Suppressor macrophage treated with lipopolysaccharide for 4 hours (primary cell): ENCODE data around the gene MAN1A2.
A peak's percentile ranks its signal among the peaks of the same experiment; 100 is the strongest.
"Not testable (repeated sequence)": the region's sequence is repeated elsewhere in the genome, so short reads cannot be mapped to it uniquely, and the experiment has no call there.

Source experiments
- DNase-seq: peaks from one replicate; pipeline ENCODE4 v3.0.0-alpha.2; 2020

MAN1A2 gene

GRCh38 chr1:117367046-117368025 lies at the start of gene MAN1A2:
Gene MAN1A2, plus strand, starts transcription at chr1:117367449. Its CDS starts 735 bp downstream, at chr1:117368184.
- DNase-seq = peak; percentile 74

GRCh38 chr1:117318011-117318410 lies 49.2 kb upstream of the MAN1A2 start:
- DNase-seq = no peak

- no peak for DNase-seq
Observed at GRCh38 chr1:117318426-117318825, 48.8 kb upstream of the MAN1A2 start.

- DNase-seq = no peak
Observed at GRCh38 chr1:117320515-117320914, 46.7 kb upstream of the MAN1A2 start.

GRCh38 chr1:117321680-117322609 lies 45.3 kb upstream of the MAN1A2 start:
- DNase-seq = no peak

GRCh38 chr1:117324357-117324756 lies 42.9 kb upstream of the MAN1A2 start:
- no peak for DNase-seq

GRCh38 chr1:117326035-117326434 lies 41.2 kb upstream of the MAN1A2 start:
- not testable (repeated sequence) for DNase-seq

GRCh38 chr1:117327011-117327410 lies 40.2 kb upstream of the MAN1A2 start:
- no peak for DNase-seq

GRCh38 chr1:117335376-117336086 lies 31.7 kb upstream of the MAN1A2 start:
- no peak for DNase-seq

GRCh38 chr1:117336088-117336817 lies 31.0 kb upstream of the MAN1A2 start:
- DNase-seq = no peak

GRCh38 chr1:117339866-117340700 lies 27.2 kb upstream of the MAN1A2 start:
- DNase-seq = peak; percentile 5

GRCh38 chr1:117341123-117341522 lies 26.1 kb upstream of the MAN1A2 start:
- no peak for DNase-seq

- no peak for DNase-seq
Observed at GRCh38 chr1:117342397-117342796, 24.9 kb upstream of the MAN1A2 start.

- no peak for DNase-seq
Observed at GRCh38 chr1:117346206-117346928, 20.9 kb upstream of the MAN1A2 start.

- no peak for DNase-seq
Observed at GRCh38 chr1:117347907-117348306, 19.3 kb upstream of the MAN1A2 start.

- DNase-seq = not testable (repeated sequence)
Observed at GRCh38 chr1:117352695-117353094, 14.6 kb upstream of the MAN1A2 start.

- DNase-seq = not testable (repeated sequence)
Observed at GRCh38 chr1:117357833-117358603, 9.2 kb upstream of the MAN1A2 start.

GRCh38 chr1:117358604-117358887 lies 8.7 kb upstream of the MAN1A2 start:
- not testable (repeated sequence) for DNase-seq

GRCh38 chr1:117359561-117360289 lies 7.5 kb upstream of the MAN1A2 start:
- no peak for DNase-seq
